ENCODE measurements around the gene GUCA2B. TPM values are rescaled to one million over a fixed set of nuclear protein-coding genes. Genes with fewer than 3 reads are reported as not detected.

The GUCA2B gene
- total RNA-seq, 4 donors from 2014 or later, result not detected

Other genes with a start within 250 kb of the GUCA2B start
- gene HIVEP3, start 234.5 kb upstream of the GUCA2B start, total RNA-seq, result 10 to 100 TPM in 1 of 4 donors, 1 to 10 TPM in 3; 6.1 to 10.1 (median 7.8) TPM
- gene GUCA2A, start 11.3 kb downstream of the GUCA2B start, total RNA-seq, result not detected
- gene FOXJ3, start 181.8 kb downstream of the GUCA2B start, total RNA-seq, result 10 to 100 TPM; 49.7 to 83.5 (median 56.1) TPM
- gene RIMKLA, start 227.4 kb downstream of the GUCA2B start, total RNA-seq, result under 1 TPM; 0.12 to 0.38 (median 0.25) TPM

Measured in omental fat pad (tissue), 4 donors.